Colon (tissue), 2 donors: Measurements from ENCODE around the gene ZDHHC6.
"Not testable (repeated sequence)": the region's sequence is repeated elsewhere in the genome, so short reads cannot be mapped to it uniquely, and the experiment has no call there.

Experiments
- FAIRE-seq: peaks from 2 replicates; lab custom pipeline; 2012; peaks lifted over from hg19 to GRCh38; lab: Jason Lieb, UNC
- donor health status: control.
- donor health status: control.

Gene ZDHHC6

GRCh38 chr10:112446855-112447619 is at the start of gene ZDHHC6, which contains the start of gene VTI1A:
TSS of gene ZDHHC6 (minus strand) at chr10:112446914. CDS start at chr10:112445436, 1,478 bp downstream.
TSS of gene VTI1A (plus strand) at chr10:112447215. CDS start at chr10:112447374, 159 bp downstream.
- no peak for FAIRE-seq

- FAIRE-seq = no peak
Observed at GRCh38 chr10:112492736-112493135, 46.0 kb upstream of the ZDHHC6 start.

- no peak for FAIRE-seq
Observed at GRCh38 chr10:112491144-112491543, 44.4 kb upstream of the ZDHHC6 start.

- FAIRE-seq = no peak
Observed at GRCh38 chr10:112490545-112490944, 43.8 kb upstream of the ZDHHC6 start.

GRCh38 chr10:112487964-112488363 is 41.2 kb upstream of the ZDHHC6 start:
- no peak for FAIRE-seq

- no peak for FAIRE-seq
Observed at GRCh38 chr10:112484399-112484798, 37.7 kb upstream of the ZDHHC6 start.

- FAIRE-seq = no peak
Observed at GRCh38 chr10:112481602-112482001, 34.9 kb upstream of the ZDHHC6 start.

GRCh38 chr10:112475575-112476218 is 29.0 kb upstream of the ZDHHC6 start:
- FAIRE-seq = no peak

- FAIRE-seq = peak; percentile 84
Observed at GRCh38 chr10:112471878-112472487, 25.3 kb upstream of the ZDHHC6 start.

GRCh38 chr10:112467541-112468075 is 20.9 kb upstream of the ZDHHC6 start:
- no peak for FAIRE-seq

GRCh38 chr10:112466802-112467201 is 20.1 kb upstream of the ZDHHC6 start:
- FAIRE-seq = no peak

GRCh38 chr10:112465299-112465883 is 18.7 kb upstream of the ZDHHC6 start:
- FAIRE-seq = no peak

GRCh38 chr10:112464074-112464473 is 17.4 kb upstream of the ZDHHC6 start:
- not testable (repeated sequence) for FAIRE-seq

GRCh38 chr10:112461029-112461887 is 14.5 kb upstream of the ZDHHC6 start:
- no peak for FAIRE-seq

- FAIRE-seq = no peak
Observed at GRCh38 chr10:112460366-112460765, 13.7 kb upstream of the ZDHHC6 start.

- no peak for FAIRE-seq
Observed at GRCh38 chr10:112456533-112456932, 9.8 kb upstream of the ZDHHC6 start.

GRCh38 chr10:112454910-112455779 is 8.4 kb upstream of the ZDHHC6 start:
- no peak for FAIRE-seq

- FAIRE-seq = no peak
Observed at GRCh38 chr10:112448888-112449287, 2.2 kb upstream of the ZDHHC6 start.

GRCh38 chr10:112447620-112447928 is 860 bp upstream of the ZDHHC6 start:
- FAIRE-seq = no peak

GRCh38 chr10:112446055-112446854 is 459 bp downstream of the ZDHHC6 start:
- FAIRE-seq = no peak
